Esophagus muscularis mucosa (tissue), 4 donors: ENCODE results near the gene HSD17B3. TPM values are rescaled to one million over a fixed set of nuclear protein-coding genes. Genes with fewer than 3 reads are reported as not detected.

ENCODE experiments used
- DNase-seq: peaks from one replicate; pipeline ENCODE4 v3.0.0-alpha.2; 2017; ENCODE audit errors: extremely low spot score
- H3K27ac ChIP-seq, 4 donors: fragments of 200-600 bp; sonication (generic); replicated peaks in 1 of 4; 1 replicate in 3 of 4; 2 replicates in 1 of 4; pipeline ENCODE4 v1.5.1; 2016 to 2019; ENCODE audit warnings: mild to moderate bottlenecking in 1 of 4
- H3K27me3 ChIP-seq, 4 donors: fragments of 200-600 bp; sonication (generic); one replicate each; pipeline versions ENCODE4 v1.5.1 to v1.6.0; 2016 to 2019
- H3K36me3 ChIP-seq, 4 donors: fragments of 200-600 bp; sonication (generic); one replicate each; pipeline ENCODE4 v1.5.1; 2016 to 2019
- H3K4me1 ChIP-seq, 4 donors: fragments of 200-600 bp; sonication (generic); one replicate each; pipeline ENCODE4 v1.5.1; 2016 to 2019
- H3K4me3 ChIP-seq, 4 donors: fragments of 200-600 bp; sonication (generic); 1 replicate in 2 of 4; 2 replicates in 2 of 4; pipeline ENCODE4 v1.5.1; 2016 to 2019; ENCODE audit warnings: mild to moderate bottlenecking in 4 of 4, moderate library complexity in 1 of 4
- H3K9me3 ChIP-seq, 4 donors: fragments of 200-600 bp; sonication (generic); 1 replicate in 3 of 4; 2 replicates in 1 of 4; pipeline ENCODE4 v1.5.1; 2016 to 2019
- EP300 ChIP-seq: sonication (generic); formaldehyde crosslinking; IDR thresholded peaks from one replicate; pipeline ENCODE4 v1.6.1; 2017; ENCODE audit warnings: antibody characterized with exemption
- POLR2A ChIP-seq: fragments of 450-650 bp; IDR thresholded peaks from one replicate; pipeline ENCODE4 v1.6.1; 2017; ENCODE audit warnings: antibody characterized with exemption, moderate library complexity, mild to moderate bottlenecking, low read depth
- POLR2AphosphoS5 ChIP-seq, 2 donors: sonication (generic); formaldehyde crosslinking; IDR thresholded peaks; one replicate each; pipeline ENCODE4 v1.6.1; 2017; ENCODE audit warnings: antibody characterized with exemption in 2 of 2
- WGBS: methylation state at CpG from one replicate; pipeline ENCODE4 v1.1.5; 2018; 5-methylcytosine and 5-hydroxymethylcytosine counted together
- intact Hi-C: fragments of 100-400 bp; cut with DNase I; formaldehyde crosslinking; loops from one replicate; pipeline ENCODE4 v1.15.1; 2023
- total RNA-seq, 4 donors: library from RNA; depleted of rRNA; stranded (reverse); fragments of >200 nt; gene quantifications; one replicate each; pipeline versions ENCODE4 v1.1.0 to v1.2.1, GENCODE V29; 2016
- TF ChIP-seq, protein P1 (sequence below), 3 experiments: fragments of 200-600 bp in 2 of 3; fragments of 450-650 bp in 1 of 3; sonication (generic) in 2 of 3; IDR thresholded peaks; one replicate each; pipeline ENCODE4 v1.5.1; 2017 to 2019; ENCODE audit warnings: antibody characterized with exemption in 3 of 3, mild to moderate bottlenecking in 2 of 3, moderate library complexity in 1 of 3

The HSD17B3 gene
- total RNA-seq, 4 donors from 2014 or later, result 0.83 to 0.98 (median 0.83) TPM; not detected in 1

DNA sequence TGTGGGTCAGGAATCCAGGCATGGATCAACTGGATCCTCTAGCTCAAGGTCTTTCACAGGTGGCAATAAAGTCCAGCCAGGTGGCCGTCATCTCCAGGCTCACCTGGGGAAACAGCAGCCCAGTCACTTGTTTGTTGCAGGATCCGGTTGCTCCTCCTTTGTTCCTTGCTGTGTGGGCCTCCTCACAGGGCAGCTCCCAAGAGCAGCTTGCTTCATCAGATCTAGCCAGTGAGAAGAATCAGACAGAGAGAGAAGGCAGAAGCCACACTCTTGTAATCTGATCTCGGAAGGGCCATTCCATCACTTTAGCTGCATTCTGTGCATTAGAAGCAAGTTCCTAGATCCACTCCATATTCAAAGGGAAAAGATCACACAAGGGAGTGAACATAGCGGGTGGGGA is 3.2 kb upstream of the HSD17B3 start:
- Histone ChIP-seq H3K4me3 (no peak overlapping the region), H3K27me3 (no peaks in the 10 kb centered on the region), H3K36me3 (no peaks in the 10 kb centered on the region), H3K9me3 (no peaks in the 10 kb centered on the region), H3K27ac (no peak overlapping the region), H3K4me1 (no peaks in the 10 kb centered on the region)
- WGBS, result 53% methylated on average over 3 of the region's 4 CpGs
- no peak for TF ChIP-seq EP300
- TF ChIP-seq POLR2A, result no peak
- TF ChIP-seq, protein P1, sequence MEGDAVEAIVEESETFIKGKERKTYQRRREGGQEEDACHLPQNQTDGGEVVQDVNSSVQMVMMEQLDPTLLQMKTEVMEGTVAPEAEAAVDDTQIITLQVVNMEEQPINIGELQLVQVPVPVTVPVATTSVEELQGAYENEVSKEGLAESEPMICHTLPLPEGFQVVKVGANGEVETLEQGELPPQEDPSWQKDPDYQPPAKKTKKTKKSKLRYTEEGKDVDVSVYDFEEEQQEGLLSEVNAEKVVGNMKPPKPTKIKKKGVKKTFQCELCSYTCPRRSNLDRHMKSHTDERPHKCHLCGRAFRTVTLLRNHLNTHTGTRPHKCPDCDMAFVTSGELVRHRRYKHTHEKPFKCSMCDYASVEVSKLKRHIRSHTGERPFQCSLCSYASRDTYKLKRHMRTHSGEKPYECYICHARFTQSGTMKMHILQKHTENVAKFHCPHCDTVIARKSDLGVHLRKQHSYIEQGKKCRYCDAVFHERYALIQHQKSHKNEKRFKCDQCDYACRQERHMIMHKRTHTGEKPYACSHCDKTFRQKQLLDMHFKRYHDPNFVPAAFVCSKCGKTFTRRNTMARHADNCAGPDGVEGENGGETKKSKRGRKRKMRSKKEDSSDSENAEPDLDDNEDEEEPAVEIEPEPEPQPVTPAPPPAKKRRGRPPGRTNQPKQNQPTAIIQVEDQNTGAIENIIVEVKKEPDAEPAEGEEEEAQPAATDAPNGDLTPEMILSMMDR (IDR thresholded peaks at IDR 0.05), result no peak
- TF ChIP-seq POLR2AphosphoS5 (IDR thresholded peaks at IDR 0.05), result no peak
- no peak for DNase-seq
- intact Hi-C loops, result no loop called here

DNA sequence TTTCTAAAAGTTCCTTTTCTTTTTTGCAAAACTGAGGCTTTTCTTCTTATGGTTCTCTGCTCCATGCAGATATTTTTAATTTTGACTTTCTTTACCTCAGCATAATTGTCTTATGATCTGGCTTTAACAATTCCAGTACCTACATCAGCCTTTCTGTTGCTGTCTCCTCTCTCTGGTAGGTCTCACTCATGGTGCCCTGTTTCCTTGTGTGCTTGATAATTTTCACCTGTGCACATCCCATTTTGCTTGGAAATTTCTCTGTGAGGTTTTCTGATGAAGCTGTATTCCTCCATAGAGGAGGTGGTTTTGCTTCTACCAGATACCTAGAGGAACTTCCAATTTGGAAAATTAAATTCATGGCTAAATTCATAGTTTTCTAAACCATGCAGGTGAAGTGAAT is 2.3 kb upstream of the HSD17B3 start:
- Histone ChIP-seq H3K9me3 (no peaks in the 10 kb centered on the region), H3K4me1 (no peaks in the 10 kb centered on the region), H3K27me3 (no peaks in the 10 kb centered on the region), H3K36me3 (no peaks in the 10 kb centered on the region), H3K4me3 (no peak overlapping the region), H3K27ac (no peak overlapping the region)
- DNase-seq, result no peak
- TF ChIP-seq EP300 (no peak), POLR2AphosphoS5 (IDR thresholded peaks at IDR 0.05) (no peak), POLR2A (no peak)
- TF ChIP-seq, protein P1 (IDR thresholded peaks at IDR 0.05), result no peak
- intact Hi-C loops, result no loop called here

DNA sequence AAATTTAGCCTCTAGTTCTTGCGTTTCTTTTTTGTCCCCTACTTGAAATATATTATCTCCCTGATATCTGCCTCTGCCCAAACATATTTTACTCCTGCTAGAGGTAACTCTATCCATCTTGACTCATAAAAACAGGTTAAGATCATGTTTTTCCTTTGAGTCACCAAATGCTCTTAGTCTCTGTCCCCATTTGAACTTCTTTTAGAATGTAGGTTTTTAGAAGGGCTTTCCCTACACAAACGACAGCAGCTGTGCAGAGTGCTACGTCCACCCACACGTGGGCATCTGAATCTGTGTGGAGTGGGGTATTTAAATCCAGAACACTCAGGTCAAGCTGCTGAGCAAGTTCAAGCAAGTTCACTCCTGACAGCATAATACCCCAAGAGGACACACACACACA is 2.2 kb downstream of the HSD17B3 start:
- H3K27me3 ChIP-seq, result no peaks in the 10 kb centered on the region
- no peaks in the 10 kb centered on the region for H3K36me3 ChIP-seq
- no peak for DNase-seq
- no peak overlapping the region for H3K27ac ChIP-seq
- H3K4me3 ChIP-seq, result no peak overlapping the region
- H3K9me3 ChIP-seq, result no peaks in the 10 kb centered on the region
- TF ChIP-seq POLR2AphosphoS5 (IDR thresholded peaks at IDR 0.05), result no peak
- no peak for TF ChIP-seq POLR2A
- TF ChIP-seq EP300, result no peak
- TF ChIP-seq, protein P1 (IDR thresholded peaks at IDR 0.05), result no peak
- H3K4me1 ChIP-seq, result no peaks in the 10 kb centered on the region
- intact Hi-C loops, result loop anchor here (5.0 kb wide), 1 partner anchor 48 kb away; no protein-coding TSS in a partner anchor
- 80% methylated on average over 4 of the region's 4 CpGs for WGBS

DNA sequence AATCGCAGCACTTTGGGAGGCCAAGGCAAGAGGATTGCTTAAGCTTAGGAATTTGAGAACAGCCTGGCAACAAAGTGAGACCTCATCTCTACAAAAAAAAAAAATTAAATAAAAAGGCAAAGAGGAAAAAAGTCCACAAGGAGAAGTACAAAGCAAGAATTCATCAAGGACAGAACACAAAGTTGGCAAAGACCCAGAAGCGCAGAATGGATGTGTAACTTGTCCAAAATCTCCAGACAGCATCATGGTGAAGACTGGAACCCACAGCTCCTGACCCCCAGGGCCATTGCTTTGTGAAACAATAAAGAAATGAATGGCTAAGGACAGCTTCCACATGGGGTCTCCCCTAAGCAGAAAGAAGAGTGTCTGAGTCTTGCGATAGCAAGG is 7.8 kb downstream of the HSD17B3 start:
- 86% methylated on average over 3 of the region's 3 CpGs for WGBS
- Histone ChIP-seq H3K4me3 (no peak overlapping the region), H3K27ac (no peak overlapping the region), H3K4me1 (no peaks in the 10 kb centered on the region), H3K27me3 (no peaks in the 10 kb centered on the region), H3K9me3 (no peaks in the 10 kb centered on the region), H3K36me3 (no peaks in the 10 kb centered on the region)
- DNase-seq, result no peak
- intact Hi-C loops, result no loop called here
- TF ChIP-seq, protein P1 (IDR thresholded peaks at IDR 0.05), result no peak
- TF ChIP-seq POLR2A, result no peak
- no peak for TF ChIP-seq POLR2AphosphoS5 (IDR thresholded peaks at IDR 0.05)
- no peak for TF ChIP-seq EP300

DNA sequence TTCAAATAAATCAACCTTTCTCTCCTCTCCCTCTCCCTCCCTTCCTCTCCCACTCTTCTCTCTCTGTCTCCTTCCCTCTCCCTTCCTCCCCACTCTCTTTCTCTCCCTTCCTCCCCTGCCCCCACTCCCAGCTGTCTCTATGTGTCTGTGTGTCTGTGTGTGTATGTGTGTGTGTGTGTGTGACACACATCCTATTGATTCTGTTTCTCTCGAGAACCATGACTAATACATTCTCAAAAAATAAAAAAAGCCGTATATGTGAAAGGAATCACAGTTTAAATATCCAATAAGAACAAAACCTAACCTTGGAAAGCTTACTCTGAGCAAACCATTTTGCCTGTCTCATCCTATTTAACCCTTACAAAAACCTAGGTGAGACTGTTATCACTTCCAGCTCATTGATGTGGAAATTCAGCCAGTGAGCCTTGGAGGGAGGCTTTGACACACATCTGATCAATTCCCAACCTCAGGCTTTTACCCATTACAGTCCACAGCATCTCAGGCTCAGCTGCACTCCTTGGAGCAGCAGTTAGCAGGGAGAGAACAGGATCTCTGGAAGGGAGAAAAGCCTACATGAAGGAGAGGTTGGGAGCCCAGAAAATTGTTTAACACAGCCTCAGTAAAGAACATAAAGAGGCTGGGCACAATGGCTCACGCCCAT is 8.3 kb downstream of the HSD17B3 start:
- Histone ChIP-seq H3K27me3 (no peaks in the 10 kb centered on the region), H3K4me1 (no peaks in the 10 kb centered on the region), H3K36me3 (no peaks in the 10 kb centered on the region), H3K4me3 (no peak overlapping the region), H3K9me3 (no peaks in the 10 kb centered on the region), H3K27ac (no peak overlapping the region)
- WGBS, result 70% methylated on average over 3 of the region's 3 CpGs
- intact Hi-C loops, result no loop called here
- TF ChIP-seq EP300, result no peak
- TF ChIP-seq, protein P1 (IDR thresholded peaks at IDR 0.05), result no peak
- TF ChIP-seq POLR2AphosphoS5 (IDR thresholded peaks at IDR 0.05), result no peak
- TF ChIP-seq POLR2A, result no peak
- no peak for DNase-seq
